ENCODE data around the gene RPS3. TPM values are rescaled to one million over a fixed set of nuclear protein-coding genes. Genes with fewer than 3 reads are reported as not detected.

Gene RPS3
- total RNA-seq, 2 experiments from 2014 or later, result 4,753 to 4,828 TPM

DNA sequence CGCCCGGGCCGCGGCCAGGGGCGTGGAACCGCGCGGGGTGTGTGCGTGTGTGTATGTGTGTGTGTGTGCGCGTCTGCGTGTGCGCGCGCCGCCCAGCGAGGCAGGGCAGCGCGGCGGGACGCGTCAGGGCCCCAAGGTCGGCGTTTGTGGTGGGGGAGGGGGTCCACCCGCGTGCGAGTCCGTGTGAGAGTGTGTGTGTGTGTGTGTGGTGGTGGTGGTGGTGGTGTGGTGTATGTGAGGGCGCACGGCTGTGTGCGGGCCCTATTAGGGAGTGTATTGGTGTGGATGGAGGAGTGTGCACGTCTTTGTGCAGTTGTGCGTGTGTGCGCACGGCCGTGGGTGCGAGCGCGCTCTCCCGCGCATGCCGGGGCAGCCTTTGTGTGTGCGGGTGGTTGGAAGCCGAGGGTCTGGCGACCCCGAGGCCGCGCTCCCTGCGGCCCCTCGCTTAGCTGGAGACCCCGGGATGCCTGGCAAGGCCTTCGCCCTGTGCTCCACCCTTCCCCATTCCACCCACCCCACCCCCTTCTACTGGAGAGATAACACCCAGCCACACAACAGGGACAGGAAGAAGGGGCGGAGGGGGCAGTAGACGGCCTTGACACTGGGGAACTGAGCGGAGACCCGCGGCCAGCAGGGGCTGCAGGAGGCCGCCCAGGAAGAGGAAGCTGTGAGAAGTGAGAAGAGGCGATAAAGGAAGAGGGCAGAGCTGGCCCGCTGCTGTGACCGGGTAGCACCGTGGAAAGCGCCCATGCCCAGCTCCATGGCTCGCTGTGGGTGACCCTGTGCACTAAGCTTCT, 47.3 kb upstream of the RPS3 start:
- Histone ChIP-seq H3K27me3 (ENCODE audit: control insufficient read depth in 1 of 2, insufficient read depth in 2 of 2, low read length in 2 of 2) (no peaks in the 10 kb centered on the region), H3K27ac (ENCODE audit: low read depth in 1 of 2, low read length in 2 of 2) (peak overlapping the region; percentile 59 to 68), H3K9me3 (ENCODE audit: control insufficient read depth in 1 of 2, insufficient read depth in 1 of 2, low read length in 2 of 2) (no peaks in the 10 kb centered on the region), H3K36me3 (ENCODE audit: insufficient read depth, low read length) (no peaks in the 10 kb centered on the region), H3K4me3 (ENCODE audit: low read length) (peak overlapping the region; percentile 74), H3K4me1 (ENCODE audit: insufficient read depth, low read length) (peaks cover 59% of the 10 kb centered on the region)
- peaks cover 68% of the 10 kb centered on the region for H3K4me1 Mint-ChIP-seq (ENCODE audit: low read depth)
- ChIA-PET CTCF (interaction anchor here (0.7 to 1.4 kb wide), 5 partner anchors 20 to 91 kb away, joined by 3 to 4 read pairs (median 4); no protein-coding TSS in a partner anchor), POLR2A (interaction anchor here (0.6 to 5.8 kb wide), 16 partner anchors 10 to 174 kb away, joined by 3 to 77 read pairs (median 3); partner anchors contain the start of genes GDPD5 and RPS3)
- H3K27me3 Mint-ChIP-seq, result no peaks in the 10 kb centered on the region
- H3K4me3 Mint-ChIP-seq, result peak overlapping the region; percentile 98
- H3K9me3 Mint-ChIP-seq, result no peaks in the 10 kb centered on the region
- TF ChIP-seq, protein P1, sequence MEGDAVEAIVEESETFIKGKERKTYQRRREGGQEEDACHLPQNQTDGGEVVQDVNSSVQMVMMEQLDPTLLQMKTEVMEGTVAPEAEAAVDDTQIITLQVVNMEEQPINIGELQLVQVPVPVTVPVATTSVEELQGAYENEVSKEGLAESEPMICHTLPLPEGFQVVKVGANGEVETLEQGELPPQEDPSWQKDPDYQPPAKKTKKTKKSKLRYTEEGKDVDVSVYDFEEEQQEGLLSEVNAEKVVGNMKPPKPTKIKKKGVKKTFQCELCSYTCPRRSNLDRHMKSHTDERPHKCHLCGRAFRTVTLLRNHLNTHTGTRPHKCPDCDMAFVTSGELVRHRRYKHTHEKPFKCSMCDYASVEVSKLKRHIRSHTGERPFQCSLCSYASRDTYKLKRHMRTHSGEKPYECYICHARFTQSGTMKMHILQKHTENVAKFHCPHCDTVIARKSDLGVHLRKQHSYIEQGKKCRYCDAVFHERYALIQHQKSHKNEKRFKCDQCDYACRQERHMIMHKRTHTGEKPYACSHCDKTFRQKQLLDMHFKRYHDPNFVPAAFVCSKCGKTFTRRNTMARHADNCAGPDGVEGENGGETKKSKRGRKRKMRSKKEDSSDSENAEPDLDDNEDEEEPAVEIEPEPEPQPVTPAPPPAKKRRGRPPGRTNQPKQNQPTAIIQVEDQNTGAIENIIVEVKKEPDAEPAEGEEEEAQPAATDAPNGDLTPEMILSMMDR (IDR thresholded peaks at IDR 0.05), result no peak
- DNase-seq (peak; percentile 37 to 90 (median 58)), ATAC-seq (ENCODE audit: poor library complexity) (peak; percentile 64)
- H3K36me3 Mint-ChIP-seq (ENCODE audit: low read depth), result peaks cover 14% of the 10 kb centered on the region
- intact Hi-C loops (cut with DNase I, micrococcal nuclease), result loop anchor here in 1 of 2 experiments (2.0 kb wide), 2 partner anchors 23 to 71 kb away; no protein-coding TSS in a partner anchor
- peak overlapping the region; percentile 91 for H3K27ac Mint-ChIP-seq

DNA sequence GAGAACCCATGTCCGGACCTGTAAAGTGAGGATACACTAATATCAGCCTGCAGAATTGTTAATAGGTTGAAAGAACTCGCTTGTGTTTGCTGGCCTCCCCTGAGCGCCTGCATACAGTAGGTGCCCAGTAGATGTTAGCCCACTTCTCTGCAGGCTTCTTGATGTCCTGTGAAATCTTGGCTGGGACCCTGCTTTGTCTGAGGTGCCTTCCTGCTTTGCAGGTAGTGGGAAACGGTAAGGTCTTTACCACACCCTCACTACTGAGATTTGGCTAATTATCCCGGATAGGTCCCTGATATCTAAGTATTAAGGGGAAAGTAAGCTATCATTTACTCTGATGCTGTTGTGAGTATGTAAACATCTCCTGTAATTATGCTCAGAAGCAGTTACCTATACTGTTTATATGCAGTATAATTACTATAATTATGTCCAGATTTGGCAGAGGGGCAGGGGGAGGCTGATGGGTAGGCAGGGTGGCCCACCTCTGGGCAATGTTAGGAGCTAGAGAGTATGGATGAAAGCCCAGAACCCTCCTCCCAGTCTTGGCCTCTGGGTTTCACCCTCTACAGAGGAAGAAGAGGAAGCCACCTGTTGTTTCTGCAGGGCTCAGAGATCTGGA, 46.6 kb upstream of the RPS3 start:
- ATAC-seq (ENCODE audit: poor library complexity) (no peak), DNase-seq (no peak)
- H3K9me3 Mint-ChIP-seq, result no peaks in the 10 kb centered on the region

GRCh38 chr11:75355051-75355450, 44.3 kb upstream of the RPS3 start:
- peaks cover 14% of the 10 kb centered on the region for H3K36me3 Mint-ChIP-seq (ENCODE audit: low read depth)
- H3K4me1 Mint-ChIP-seq (ENCODE audit: low read depth), result peaks cover 40% of the 10 kb centered on the region
- H3K4me3 ChIP-seq (ENCODE audit: low read length), result no peak overlapping the region
- ATAC-seq (ENCODE audit: poor library complexity), result no peak
- H3K9me3 Mint-ChIP-seq, result no peaks in the 10 kb centered on the region
- no peaks in the 10 kb centered on the region for H3K27me3 ChIP-seq (ENCODE audit: control insufficient read depth in 1 of 2, insufficient read depth in 2 of 2, low read length in 2 of 2)
- TF ChIP-seq, protein P1 (IDR thresholded peaks at IDR 0.05), result no peak
- H3K36me3 ChIP-seq (ENCODE audit: insufficient read depth, low read length), result no peaks in the 10 kb centered on the region
- no peak for DNase-seq
- H3K27ac Mint-ChIP-seq, result no peak overlapping the region
- no peaks in the 10 kb centered on the region for H3K9me3 ChIP-seq (ENCODE audit: control insufficient read depth in 1 of 2, insufficient read depth in 1 of 2, low read length in 2 of 2)
- no peaks in the 10 kb centered on the region for H3K27me3 Mint-ChIP-seq
- intact Hi-C loops (cut with DNase I, micrococcal nuclease), result no loop called here
- no peak overlapping the region for H3K27ac ChIP-seq (ENCODE audit: low read depth in 1 of 2, low read length in 2 of 2)
- peak overlapping the region; percentile 11 for H3K4me3 Mint-ChIP-seq
- ChIA-PET CTCF (interaction anchor here (0.7 kb wide), 2 partner anchors 11 to 906 kb away, joined by 3 read pairs; no protein-coding TSS in a partner anchor), POLR2A (interaction anchor here (1.0 kb wide), 1 partner anchor 15 kb away, joined by 3 read pairs; no protein-coding TSS in a partner anchor)
- peaks cover 30% of the 10 kb centered on the region for H3K4me1 ChIP-seq (ENCODE audit: insufficient read depth, low read length)

More for the DNA sequence above, 46.6 kb upstream of the RPS3 start:
- intact Hi-C loops (cut with DNase I, micrococcal nuclease), result loop anchor here in 1 of 2 experiments (2.0 kb wide), 1 partner anchor 72 kb away; no protein-coding TSS in a partner anchor
- Mint-ChIP-seq H3K27me3 (no peaks in the 10 kb centered on the region), H3K4me1 (ENCODE audit: low read depth) (peaks cover 64% of the 10 kb centered on the region), H3K27ac (peak overlapping the region; percentile 91), H3K4me3 (peak overlapping the region; percentile 98), H3K36me3 (ENCODE audit: low read depth) (peaks cover 14% of the 10 kb centered on the region)
- Histone ChIP-seq H3K27me3 (ENCODE audit: control insufficient read depth in 1 of 2, insufficient read depth in 2 of 2, low read length in 2 of 2) (no peaks in the 10 kb centered on the region), H3K9me3 (ENCODE audit: control insufficient read depth in 1 of 2, insufficient read depth in 1 of 2, low read length in 2 of 2) (no peaks in the 10 kb centered on the region), H3K27ac (ENCODE audit: low read depth in 1 of 2, low read length in 2 of 2) (peak overlapping the region; percentile 59 to 68), H3K36me3 (ENCODE audit: insufficient read depth, low read length) (no peaks in the 10 kb centered on the region), H3K4me3 (ENCODE audit: low read length) (peak overlapping the region; percentile 74), H3K4me1 (ENCODE audit: insufficient read depth, low read length) (peaks cover 52% of the 10 kb centered on the region)
- ChIA-PET POLR2A (interaction anchor here (0.6 to 5.8 kb wide), 14 partner anchors 9 to 173 kb away, joined by 3 to 77 read pairs (median 3); partner anchors contain the start of genes GDPD5 and RPS3), CTCF (interaction anchor here (0.7 to 1.4 kb wide), 5 partner anchors 20 to 91 kb away, joined by 3 to 4 read pairs (median 4); no protein-coding TSS in a partner anchor)
- TF ChIP-seq, protein P1 (IDR thresholded peaks at IDR 0.05), result no peak
